GM21390 (cell line): ENCODE measurements around the gene CRYGN.

Source experiments
- ATAC-seq: cut with Tn5 transposase; IDR thresholded peaks from one replicate; pipeline ENCODE4 v1.9.1; 2021; ENCODE audit not compliant: unreplicated experiment

The CRYGN gene

DNA sequence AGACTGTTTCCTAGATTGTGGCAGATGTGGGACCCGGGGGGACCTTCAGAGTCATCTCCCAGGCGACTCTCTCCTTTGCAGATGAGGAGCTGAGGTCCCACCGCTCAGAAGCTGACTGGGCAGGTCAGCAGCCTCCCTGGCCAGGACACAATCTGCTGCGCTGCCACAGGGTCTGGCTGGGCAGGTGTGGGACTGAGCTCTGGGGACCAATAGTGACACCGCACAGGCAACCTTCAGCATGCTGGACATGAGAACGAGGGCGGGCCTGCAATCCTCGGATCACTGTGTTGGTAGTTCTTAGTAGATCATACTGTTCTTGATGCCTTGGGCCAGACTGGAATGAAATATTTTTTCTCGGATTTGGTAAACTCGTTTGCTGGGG is 20.5 kb upstream of the CRYGN start:
- ATAC-seq = no peak

- no peak for ATAC-seq
These were observed 20.0 kb upstream of the CRYGN start for GRCh38 chr7:151459726-151460473.

- no peak for ATAC-seq
These were observed 17.6 kb upstream of the CRYGN start for GRCh38 chr7:151457534-151457933.

- no peak for ATAC-seq
These were observed 16.8 kb upstream of the CRYGN start for GRCh38 chr7:151456782-151457181.

DNA sequence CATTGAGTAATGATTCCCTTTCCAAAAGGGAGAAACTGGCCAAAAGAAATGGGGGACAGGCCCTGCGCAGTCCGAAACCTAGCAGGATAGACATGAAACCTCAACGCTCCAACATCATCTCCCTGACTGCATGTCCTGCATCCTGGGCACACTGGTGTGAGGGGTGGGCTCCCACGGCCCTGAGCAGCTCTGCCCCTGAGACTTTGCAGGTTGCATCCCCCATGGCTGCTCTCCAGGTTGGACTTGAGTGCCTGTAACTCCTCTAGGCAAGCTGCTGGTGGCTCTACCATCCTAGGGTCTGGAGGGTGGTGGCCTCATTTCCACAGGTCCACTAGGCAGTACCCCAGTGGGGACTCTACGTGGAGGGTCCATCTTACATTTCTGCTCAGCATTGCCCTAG is 16.3 kb upstream of the CRYGN start:
- ATAC-seq = no peak

DNA sequence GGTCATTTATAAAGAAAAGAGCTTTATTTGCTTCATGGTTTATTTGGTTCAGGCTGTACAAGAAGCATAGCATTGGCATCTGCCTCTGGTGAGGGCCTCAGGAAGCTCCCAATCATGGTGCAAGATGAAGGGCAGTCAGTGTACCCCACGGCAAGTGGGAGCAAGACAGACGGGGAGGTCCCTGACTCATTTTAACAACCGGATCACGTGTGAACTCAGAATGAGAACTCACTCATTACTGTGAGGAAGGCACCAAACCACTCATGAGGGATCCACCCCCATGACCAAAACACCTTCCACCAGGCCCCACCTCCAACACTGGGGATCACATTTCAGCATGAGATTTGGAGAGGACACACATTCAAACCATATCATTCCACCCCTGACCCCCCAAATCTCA is 15.7 kb upstream of the CRYGN start:
- no peak for ATAC-seq

- no peak for ATAC-seq
These were observed 15.1 kb upstream of the CRYGN start for GRCh38 chr7:151454932-151455530.

- ATAC-seq = no peak
These were observed 14.4 kb upstream of the CRYGN start for GRCh38 chr7:151454305-151454704.

GRCh38 chr7:151453326-151453791 is 13.4 kb upstream of the CRYGN start:
- ATAC-seq = no peak

GRCh38 chr7:151452680-151453325 is 12.9 kb upstream of the CRYGN start:
- no peak for ATAC-seq

GRCh38 chr7:151451626-151452571 is 12.0 kb upstream of the CRYGN start:
- no peak for ATAC-seq

DNA sequence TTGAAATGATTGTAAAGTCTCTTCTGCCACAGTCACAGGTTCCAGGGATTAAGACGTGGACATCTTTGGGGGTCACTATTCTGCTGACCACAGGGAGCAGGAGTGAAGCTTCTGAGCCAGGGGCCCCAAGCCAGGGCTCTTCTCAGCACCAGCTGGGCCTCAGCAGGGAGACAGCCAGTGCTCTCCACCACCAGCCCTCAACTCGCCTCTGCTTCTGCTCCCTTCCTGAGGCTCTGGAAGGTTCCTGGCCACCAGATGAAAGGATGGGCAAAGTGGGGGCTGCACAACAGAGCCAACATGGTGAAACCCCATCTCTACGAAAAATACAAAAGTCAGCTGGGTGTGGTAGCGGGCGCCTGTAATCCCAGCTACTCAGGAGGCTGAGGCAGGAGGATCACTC is 11.2 kb upstream of the CRYGN start:
- no peak for ATAC-seq

GRCh38 chr7:151449990-151450389 is 10.0 kb upstream of the CRYGN start:
- ATAC-seq = no peak

DNA sequence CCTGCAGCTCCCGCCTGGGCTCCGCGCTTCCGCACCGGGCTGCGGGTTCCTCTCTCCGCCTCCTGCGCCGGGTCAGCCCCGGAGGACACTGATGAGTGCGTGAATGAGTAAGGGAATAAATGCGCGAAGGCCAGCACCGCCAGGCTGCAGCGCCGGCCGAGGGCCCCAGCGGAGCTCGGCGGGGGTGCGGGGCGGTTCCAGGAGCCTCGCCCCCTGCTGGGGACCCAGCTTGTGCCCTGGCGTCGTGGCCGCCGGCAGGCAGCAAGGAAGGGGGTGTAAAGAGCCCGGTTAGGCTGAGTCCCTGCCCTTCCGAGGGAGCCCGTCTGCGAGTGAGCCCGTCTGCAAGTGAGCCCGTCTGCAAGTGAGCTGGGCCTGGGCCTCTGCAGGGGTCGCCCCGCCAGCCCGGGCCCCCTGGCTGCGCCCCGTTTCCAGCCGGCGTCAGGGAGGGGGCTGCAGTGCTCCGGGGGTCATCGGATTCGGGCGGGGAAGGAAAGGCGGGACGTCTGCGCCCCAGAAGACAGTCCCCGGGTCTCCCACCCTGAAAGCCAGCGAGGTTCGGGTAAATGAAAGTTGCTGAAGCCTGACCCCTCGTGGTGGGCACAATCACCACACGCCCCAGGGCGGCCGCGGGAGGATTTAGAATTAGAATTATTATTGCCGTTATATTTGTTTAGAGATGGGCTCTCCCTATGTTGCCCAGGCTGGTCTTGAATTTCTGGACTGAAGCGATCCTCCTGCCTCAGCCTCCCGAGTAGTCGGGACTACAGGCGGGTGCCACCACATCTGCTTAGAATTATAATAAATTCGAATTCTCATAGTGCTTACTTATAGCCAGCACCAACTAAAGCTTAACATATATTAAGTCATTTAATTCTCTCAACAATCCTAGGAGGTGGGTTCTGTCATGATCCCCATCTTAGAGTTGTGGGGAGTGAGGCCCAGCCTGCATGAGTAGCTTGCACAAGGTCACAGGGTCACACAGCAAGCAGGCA is 8.6 kb upstream of the CRYGN start:
- peak; percentile 78 for ATAC-seq

- no peak for ATAC-seq
These were observed 7.9 kb upstream of the CRYGN start for GRCh38 chr7:151447901-151448260.

DNA sequence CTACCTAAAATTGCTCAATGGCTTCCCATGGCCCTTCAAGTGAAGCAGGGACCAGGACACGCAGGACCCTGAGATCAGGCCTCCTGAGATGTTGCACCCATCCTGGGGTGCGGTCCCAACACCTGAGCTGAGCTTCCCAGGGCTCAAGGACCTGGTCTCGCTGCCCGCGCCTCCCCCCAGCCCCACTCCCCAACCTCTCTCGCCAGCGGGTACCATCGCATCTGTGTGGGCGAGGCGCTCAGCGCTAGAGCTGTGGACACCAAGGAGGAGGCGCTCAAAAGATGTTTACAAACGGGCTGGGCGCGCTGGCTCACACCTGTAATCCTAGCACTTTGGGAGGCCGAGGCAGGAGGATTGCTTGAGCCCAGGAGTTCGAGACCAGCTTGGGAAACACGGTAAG is 7.4 kb upstream of the CRYGN start:
- no peak for ATAC-seq

- ATAC-seq = no peak
These were observed 6.5 kb upstream of the CRYGN start for GRCh38 chr7:151446412-151446811.

GRCh38 chr7:151444632-151445031 is 4.7 kb upstream of the CRYGN start:
- no peak for ATAC-seq

DNA sequence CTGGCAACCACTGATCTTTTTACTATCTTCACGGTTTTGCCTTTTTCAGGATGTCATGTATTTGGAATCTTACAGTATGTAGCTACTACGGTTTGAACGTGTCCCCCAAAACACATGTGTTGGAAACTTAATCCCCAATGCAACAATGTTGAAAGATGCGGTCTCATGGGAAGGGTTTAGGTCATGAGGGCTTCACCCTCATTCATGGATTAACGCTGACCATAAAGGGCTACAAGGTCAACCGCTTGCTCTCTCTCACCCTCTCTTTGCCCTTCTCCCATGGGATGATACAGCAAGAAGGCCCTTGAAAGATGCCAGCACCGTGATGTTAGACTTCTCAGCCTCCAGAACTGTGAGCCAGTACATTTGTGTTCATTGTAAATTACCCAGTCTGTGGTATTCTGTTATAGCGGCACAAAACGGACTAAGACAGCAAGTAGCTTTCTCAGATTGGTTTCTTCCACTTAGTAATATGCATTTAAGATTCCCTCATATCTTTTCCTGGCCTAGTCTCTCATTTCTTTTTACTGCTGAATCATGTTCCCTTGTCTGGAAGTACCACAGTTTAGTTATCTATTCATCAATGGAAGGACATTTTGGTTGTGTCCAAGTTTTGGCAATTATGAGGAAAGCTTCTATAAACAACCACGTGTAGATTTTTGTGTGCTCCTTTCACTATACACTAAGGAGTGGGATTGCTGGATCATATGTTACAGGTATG is 3.0 kb upstream of the CRYGN start:
- ATAC-seq = no peak
